Measurements from ENCODE around the gene HIGD1B.

- TF ChIP-seq CTCF (IDR thresholded peaks at IDR 0.05) (no peak), POLR2A (IDR thresholded peaks at IDR 0.05) (no peak)
These were observed 24.6 kb downstream of the HIGD1B start for GRCh38 chr17:44872131-44872768.
